ENCODE data around the gene SUPT3H. TPM values are rescaled to one million over a fixed set of nuclear protein-coding genes. Genes with fewer than 3 reads are reported as not detected.

SUPT3H gene
- total RNA-seq, 6 experiments from 2014 or later: 0.95 to 2.8 (median 2.0) TPM

DNA sequence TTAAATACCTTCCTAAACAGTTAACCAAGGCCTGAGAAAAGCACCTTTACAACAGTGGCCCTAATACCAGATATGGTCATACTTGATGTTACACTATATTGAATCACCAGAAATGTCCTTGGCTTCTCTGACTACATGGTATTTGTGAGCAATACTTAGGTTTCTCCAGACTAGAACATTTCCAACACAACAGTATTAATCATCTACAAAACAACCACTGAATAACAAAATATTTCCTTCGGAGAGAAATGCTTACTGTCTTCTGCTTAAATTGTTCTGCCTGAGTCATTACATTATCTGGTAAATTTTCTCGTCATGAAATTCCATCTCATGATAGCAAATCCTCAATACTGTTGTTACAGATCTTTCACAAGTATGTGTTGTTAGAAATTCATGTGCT lies 302.5 kb downstream of the SUPT3H start:
- TF ChIP-seq POLR2A (IDR thresholded peaks at IDR 0.05): no peak
- TF ChIP-seq, protein P1, sequence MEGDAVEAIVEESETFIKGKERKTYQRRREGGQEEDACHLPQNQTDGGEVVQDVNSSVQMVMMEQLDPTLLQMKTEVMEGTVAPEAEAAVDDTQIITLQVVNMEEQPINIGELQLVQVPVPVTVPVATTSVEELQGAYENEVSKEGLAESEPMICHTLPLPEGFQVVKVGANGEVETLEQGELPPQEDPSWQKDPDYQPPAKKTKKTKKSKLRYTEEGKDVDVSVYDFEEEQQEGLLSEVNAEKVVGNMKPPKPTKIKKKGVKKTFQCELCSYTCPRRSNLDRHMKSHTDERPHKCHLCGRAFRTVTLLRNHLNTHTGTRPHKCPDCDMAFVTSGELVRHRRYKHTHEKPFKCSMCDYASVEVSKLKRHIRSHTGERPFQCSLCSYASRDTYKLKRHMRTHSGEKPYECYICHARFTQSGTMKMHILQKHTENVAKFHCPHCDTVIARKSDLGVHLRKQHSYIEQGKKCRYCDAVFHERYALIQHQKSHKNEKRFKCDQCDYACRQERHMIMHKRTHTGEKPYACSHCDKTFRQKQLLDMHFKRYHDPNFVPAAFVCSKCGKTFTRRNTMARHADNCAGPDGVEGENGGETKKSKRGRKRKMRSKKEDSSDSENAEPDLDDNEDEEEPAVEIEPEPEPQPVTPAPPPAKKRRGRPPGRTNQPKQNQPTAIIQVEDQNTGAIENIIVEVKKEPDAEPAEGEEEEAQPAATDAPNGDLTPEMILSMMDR (IDR thresholded peaks at IDR 0.05): no peak
- H3K4me1 ChIP-seq: no peaks in the 10 kb centered on the region
- H3K27me3 ChIP-seq: no peaks in the 10 kb centered on the region
- no peak overlapping the region for H3K27ac ChIP-seq
- WGBS (ENCODE audit: insufficient coverage, low coverage, low lambda C conversion rate, missing lambda C conversion rate): 78% methylated on average over 2 of the region's 2 CpGs
- intact Hi-C loops (cut with DNase I): no loop called here
- H3K36me3 ChIP-seq: no peaks in the 10 kb centered on the region
- DNase-seq: no peak
- ATAC-seq: no peak
- no peak overlapping the region for H3K4me3 ChIP-seq
- H3K9me3 ChIP-seq: no peaks in the 10 kb centered on the region

GRCh38 chr6:45074439-45074838 lies 303.3 kb downstream of the SUPT3H start:
- no peaks in the 10 kb centered on the region for H3K27me3 ChIP-seq
- no peak for DNase-seq
- 44% methylated on average over 1 of the region's 1 CpG for WGBS (ENCODE audit: insufficient coverage, low coverage, low lambda C conversion rate, missing lambda C conversion rate)
- no peaks in the 10 kb centered on the region for H3K4me1 ChIP-seq
- no peaks in the 10 kb centered on the region for H3K9me3 ChIP-seq
- no peak for TF ChIP-seq POLR2A (IDR thresholded peaks at IDR 0.05)
- TF ChIP-seq, protein P1 (IDR thresholded peaks at IDR 0.05): no peak
- intact Hi-C loops (cut with DNase I): no loop called here
- H3K27ac ChIP-seq: no peak overlapping the region
- no peak for ATAC-seq
- H3K36me3 ChIP-seq: no peaks in the 10 kb centered on the region
- no peak overlapping the region for H3K4me3 ChIP-seq

GRCh38 chr6:45073771-45074170 lies 304.0 kb downstream of the SUPT3H start:
- TF ChIP-seq POLR2A (IDR thresholded peaks at IDR 0.05): no peak
- TF ChIP-seq, protein P1 (IDR thresholded peaks at IDR 0.05): no peak
- H3K4me1 ChIP-seq: no peaks in the 10 kb centered on the region
- no peaks in the 10 kb centered on the region for H3K9me3 ChIP-seq
- ATAC-seq (no peak), DNase-seq (no peak)
- H3K27ac ChIP-seq: no peak overlapping the region
- H3K36me3 ChIP-seq: no peaks in the 10 kb centered on the region
- no peaks in the 10 kb centered on the region for H3K27me3 ChIP-seq
- intact Hi-C loops (cut with DNase I): no loop called here
- no peak overlapping the region for H3K4me3 ChIP-seq

DNA sequence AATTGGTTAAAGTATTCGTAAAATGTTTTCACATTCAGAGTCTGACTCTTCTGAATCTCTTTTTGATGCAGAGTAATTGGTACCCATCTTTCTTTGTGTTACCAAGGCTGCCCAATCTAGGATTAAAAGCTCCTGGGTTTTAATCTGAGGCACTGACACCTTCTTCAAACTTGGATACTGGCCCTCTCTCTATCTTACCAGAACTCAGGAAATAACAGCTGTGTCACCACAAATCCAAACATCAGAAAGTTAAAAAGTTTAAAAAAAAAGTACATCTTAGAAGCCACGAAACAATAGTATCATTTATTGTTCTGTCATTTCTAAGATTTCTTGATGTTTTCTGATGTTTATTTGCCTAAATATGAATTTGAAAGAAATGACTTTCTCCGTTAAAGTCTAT lies 305.1 kb downstream of the SUPT3H start:
- H3K9me3 ChIP-seq: no peaks in the 10 kb centered on the region
- no peaks in the 10 kb centered on the region for H3K27me3 ChIP-seq
- DNase-seq (no peak), ATAC-seq (no peak)
- H3K36me3 ChIP-seq: no peaks in the 10 kb centered on the region
- intact Hi-C loops (cut with DNase I): no loop called here
- H3K4me1 ChIP-seq: no peaks in the 10 kb centered on the region
- no peak overlapping the region for H3K4me3 ChIP-seq
- TF ChIP-seq, protein P1 (IDR thresholded peaks at IDR 0.05): no peak
- TF ChIP-seq POLR2A (IDR thresholded peaks at IDR 0.05): no peak
- no peak overlapping the region for H3K27ac ChIP-seq
- WGBS (ENCODE audit: insufficient coverage, low coverage, low lambda C conversion rate, missing lambda C conversion rate): 68% methylated on average over 3 of the region's 3 CpGs

DNA sequence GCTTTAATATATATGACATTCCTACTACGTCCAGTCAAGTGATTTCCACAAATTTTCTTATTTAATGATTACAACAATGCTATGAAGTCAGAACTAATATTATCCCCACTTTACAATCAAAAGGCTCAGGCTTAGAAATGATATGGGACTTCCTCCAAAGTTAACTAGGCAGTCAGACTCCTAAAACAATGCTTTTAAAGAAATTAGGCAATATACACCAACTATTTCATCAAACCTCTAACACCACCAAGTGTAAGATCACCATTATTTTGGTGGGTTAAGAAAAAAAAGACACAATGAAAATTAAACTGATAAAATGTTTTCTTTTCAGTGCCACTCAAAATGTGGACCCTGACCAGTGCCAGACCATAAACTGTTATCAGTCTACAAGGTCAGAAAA lies 305.7 kb downstream of the SUPT3H start:
- Histone ChIP-seq H3K36me3 (no peaks in the 10 kb centered on the region), H3K4me3 (no peak overlapping the region), H3K4me1 (no peaks in the 10 kb centered on the region), H3K9me3 (no peaks in the 10 kb centered on the region), H3K27ac (no peak overlapping the region), H3K27me3 (no peaks in the 10 kb centered on the region)
- DNase-seq (no peak), ATAC-seq (no peak)
- TF ChIP-seq, protein P1 (IDR thresholded peaks at IDR 0.05): no peak
- TF ChIP-seq POLR2A (IDR thresholded peaks at IDR 0.05): no peak
- intact Hi-C loops (cut with DNase I): no loop called here
- 75% methylated on average over 1 of the region's 1 CpG for WGBS (ENCODE audit: insufficient coverage, low coverage, low lambda C conversion rate, missing lambda C conversion rate)

Data from right lobe of liver (tissue), 6 donors.